RWPE1 (cell line): ENCODE measurements around the gene ZXDC.

ENCODE experiments used
- CTCF ChIA-PET: fragments of 350-600 bp; sonication (Branson Sonifier 250); formaldehyde crosslinking; extraction: SDS; loops from one replicate; lab custom pipeline; 2021; lab: Yijun Ruan, JAX
- POLR2A ChIA-PET: fragments of 400-600 bp; formaldehyde crosslinking; extraction: SDS; loops from one replicate; lab custom pipeline; 2020; ENCODE audit warnings: antibody characterized with exemption; ENCODE audit not compliant: low non-redundant PET; lab: Yijun Ruan, JAX
- DNase-seq: peaks from one replicate; pipeline ENCODE4 v3.0.0; 2012; ENCODE audit warnings: low spot score
- H3K27ac ChIP-seq: fragments of 450-650 bp; 2 replicates; pipeline ENCODE4 v1.5.1; 2017
- CTCF ChIP-seq: fragments of 450-650 bp; conservative IDR thresholded peaks from 2 replicates; pipeline ENCODE4 v1.5.1; 2017; ENCODE audit warnings: low read depth, mild to moderate bottlenecking

ZXDC gene

DNA sequence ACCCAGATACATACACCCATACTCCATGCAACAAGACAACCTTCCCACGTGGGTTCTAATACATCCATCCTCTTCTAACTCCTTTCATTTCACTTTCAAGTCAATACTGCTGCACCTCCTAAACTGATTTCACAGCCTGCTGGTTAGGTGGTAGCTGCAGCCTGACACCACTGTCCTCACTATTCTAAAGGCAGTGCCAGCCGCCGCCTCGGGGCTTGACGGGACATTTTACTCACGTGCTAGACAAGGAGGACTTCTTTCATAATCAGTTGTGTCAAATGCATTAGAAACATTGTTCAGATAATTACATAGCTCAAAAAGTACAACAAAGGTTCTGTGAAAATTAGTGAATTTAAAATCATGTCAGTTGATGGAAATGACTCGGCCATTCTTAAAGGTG lies 35.6 kb upstream of the ZXDC start:
- no peak for DNase-seq
- TF ChIP-seq CTCF = no peak
- CTCF ChIA-PET = interaction anchor here (0.6 to 0.7 kb wide), 2 partner anchors 21 to 25 kb away, joined by 3 read pairs; no protein-coding TSS in a partner anchor
- no peak overlapping the region for H3K27ac ChIP-seq
- POLR2A ChIA-PET = no interaction called here

DNA sequence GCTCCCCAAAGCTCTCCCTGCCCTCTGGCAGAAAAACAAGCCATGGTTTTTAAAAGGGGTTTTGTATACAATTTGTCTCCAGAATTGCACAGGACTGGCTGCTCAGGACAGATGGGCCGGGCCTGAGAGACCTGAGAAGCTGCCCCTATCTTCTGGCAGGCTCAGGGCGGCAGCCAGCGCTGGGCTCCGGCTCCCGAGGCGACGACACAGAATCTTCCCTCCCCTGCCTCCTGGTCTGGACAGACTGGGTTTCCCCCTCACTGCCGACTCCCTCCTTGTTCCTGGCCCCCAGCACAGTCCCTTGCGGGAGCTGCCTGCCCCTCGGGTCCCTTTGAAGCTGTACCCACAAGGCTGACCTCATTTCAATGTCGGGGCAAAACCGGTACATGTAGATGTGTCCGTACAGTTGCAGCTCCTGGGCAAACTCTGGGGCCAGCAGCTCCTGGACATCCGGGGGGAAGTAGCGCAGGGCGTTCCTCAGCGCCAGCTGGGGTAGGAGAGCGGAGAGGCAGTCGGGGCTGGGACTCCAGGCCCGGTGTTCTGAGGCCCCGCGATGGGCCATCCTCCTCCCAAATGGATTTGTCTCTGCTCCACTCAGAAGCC lies 34.7 kb upstream of the ZXDC start:
- TF ChIP-seq CTCF = no peak
- CTCF ChIA-PET = interaction anchor here (0.5 kb wide), 1 partner anchor 321 kb away, joined by 3 read pairs; no protein-coding TSS in a partner anchor
- peak overlapping the region; percentile 39 for H3K27ac ChIP-seq
- DNase-seq = no peak
- POLR2A ChIA-PET = no interaction called here

- ChIA-PET POLR2A (no interaction called here), CTCF (interaction anchor here (0.5 to 1.6 kb wide), 2 partner anchors 13 to 322 kb away, joined by 3 read pairs; no protein-coding TSS in a partner anchor)
- no peak for TF ChIP-seq CTCF
Measured at GRCh38 chr3:126509597-126510307, 34.1 kb upstream of the ZXDC start.

GRCh38 chr3:126508564-126508964 lies 32.9 kb upstream of the ZXDC start:
- DNase-seq = peak; percentile 73
- ChIA-PET CTCF (interaction anchor here (0.6 to 1.6 kb wide), 3 partner anchors 14 to 965 kb away, joined by 3 to 4 read pairs (median 3); no protein-coding TSS in a partner anchor), POLR2A (no interaction called here)
- TF ChIP-seq CTCF = no peak
- no peak overlapping the region for H3K27ac ChIP-seq

More at GRCh38 chr3:126509597-126510307, 34.1 kb upstream of the ZXDC start:
- DNase-seq = no peak
- peak overlapping the region; percentile 39 for H3K27ac ChIP-seq

DNA sequence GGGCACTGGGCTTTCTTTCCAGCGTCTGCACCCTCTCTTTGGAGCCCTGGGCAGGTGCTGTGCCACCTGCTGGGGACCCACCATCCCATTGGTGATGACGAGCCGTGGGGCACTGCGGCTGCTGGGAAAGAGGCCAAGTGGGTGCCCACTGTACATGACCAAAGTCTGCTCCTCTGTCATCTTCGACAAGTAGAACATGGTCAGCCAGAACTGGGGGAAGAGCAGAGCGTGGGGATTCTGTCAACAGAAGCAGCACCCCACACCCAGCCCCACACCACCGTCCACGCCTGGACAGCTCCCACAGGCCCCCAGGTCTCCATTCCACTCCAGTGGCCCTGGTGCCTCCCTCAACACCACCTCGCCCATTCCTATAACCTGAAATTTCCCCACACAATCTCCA lies 32.2 kb upstream of the ZXDC start:
- DNase-seq = no peak
- CTCF ChIA-PET = interaction anchor here (0.6 kb wide), 1 partner anchor 21 kb away, joined by 4 read pairs; no protein-coding TSS in a partner anchor
- POLR2A ChIA-PET = no interaction called here
- no peak for TF ChIP-seq CTCF
- H3K27ac ChIP-seq = no peak overlapping the region

GRCh38 chr3:126503701-126504100 lies 28.0 kb upstream of the ZXDC start:
- no peak for TF ChIP-seq CTCF
- CTCF ChIA-PET = interaction anchor here (0.9 kb wide), 1 partner anchor 19 kb away, joined by 5 read pairs; no protein-coding TSS in a partner anchor
- POLR2A ChIA-PET = no interaction called here

More at GRCh38 chr3:126503701-126504100, 28.0 kb upstream of the ZXDC start:
- DNase-seq = no peak
- no peak overlapping the region for H3K27ac ChIP-seq
